HepG2 (cell line): Measurements from ENCODE around the gene SLC22A14. TPM values are rescaled to one million over a fixed set of nuclear protein-coding genes. Genes with fewer than 3 reads are reported as not detected.

Experiments used
- ATAC-seq: fragments of 200-7000 bp; cut with Tn5 transposase; 3 replicates; pipeline ENCODE4 v1.9.1; 2020; ENCODE audit warnings: mild to moderate bottlenecking, moderate library complexity
- BruUV-seq: library from RNA; stranded (reverse); fragments of 400-500 nt; replicated peaks from 2 replicates; lab custom pipeline; 2021; lab: Mats Ljungman, UMichigan
- CTCF ChIA-PET: fragments of 300-600 bp; formaldehyde crosslinking; extraction: SDS; loops from one replicate; lab custom pipeline; 2021; ENCODE audit warnings: low total read pairs, inconsistent platforms, low intra/inter-chr PET ratio; lab: Yijun Ruan, JAX
- POLR2A ChIA-PET: fragments of 350-600 bp; sonication (Branson Sonifier 250); formaldehyde crosslinking; loops from one replicate; lab custom pipeline; 2020; ENCODE audit warnings: antibody characterized with exemption, inconsistent platforms; lab: Yijun Ruan, JAX
- DNase-seq: peaks from one replicate; pipeline ENCODE4 v3.0.0-alpha.2; 2015; ENCODE audit warnings: low spot score
- FAIRE-seq: peaks from 3 replicates; lab custom pipeline; 2011; peaks lifted over from hg19 to GRCh38; lab: Jason Lieb, UNC
- H2AFZ ChIP-seq: one replicate; pipeline ENCODE4 v1.6.1; 2011; ENCODE audit warnings: low read length, inconsistent platforms
- H3K27ac ChIP-seq: fragments of 300-600 bp; 3 replicates; pipeline ENCODE4 v1.8.0; 2011; ENCODE audit warnings: mixed run types, mild to moderate bottlenecking, mixed read lengths, low read length, inconsistent platforms; ENCODE audit not compliant: insufficient read depth; ENCODE audit errors: extremely low read length
- H3K27me3 ChIP-seq, 2 experiments: fragments of 200-600 bp in 1 of 2; 2 replicates in 1 of 2; 3 replicates in 1 of 2; pipeline versions ENCODE4 v1.6.0 to v1.8.0; 2011; ENCODE audit warnings: low read length in 2 of 2, mild to moderate bottlenecking in 2 of 2, moderate library complexity in 2 of 2, inconsistent platforms in 1 of 2; ENCODE audit not compliant: insufficient read depth in 2 of 2, control insufficient read depth in 1 of 2
- H3K36me3 ChIP-seq, 2 experiments: fragments of 200-600 bp in 1 of 2; replicated peaks in 1 of 2; 2 replicates in 1 of 2; 3 replicates in 1 of 2; pipeline versions ENCODE4 v1.5.1 to v1.8.0; 2011; ENCODE audit warnings: low read length in 2 of 2, inconsistent platforms in 1 of 2; ENCODE audit not compliant: insufficient read depth in 2 of 2, control insufficient read depth in 1 of 2
- H3K4me1 ChIP-seq: 2 replicates; pipeline ENCODE4 v1.5.1; 2012; ENCODE audit warnings: low read length, inconsistent platforms; ENCODE audit not compliant: insufficient read depth
- H3K4me2 ChIP-seq: 2 replicates; pipeline ENCODE4 v1.6.0; 2011; ENCODE audit warnings: low read depth, low read length, inconsistent platforms
- H3K4me3 ChIP-seq, 3 experiments: fragments of 200-600 bp in 1 of 3; sonication (generic), shearing (Covaris generic) in 1 of 3; replicated peaks in 1 of 3; 2 replicates each; pipeline ENCODE4 v1.5.1; 2011 to 2016; ENCODE audit warnings: low read length in 3 of 3, inconsistent platforms in 2 of 3, low read depth in 2 of 3, mild to moderate bottlenecking in 2 of 3, control low read depth in 1 of 3, mixed read lengths in 1 of 3; ENCODE audit not compliant: insufficient read depth in 1 of 3
- H3K79me2 ChIP-seq: one replicate; pipeline ENCODE4 v1.6.1; 2011; ENCODE audit warnings: low read length, inconsistent platforms; ENCODE audit not compliant: insufficient read depth
- H3K9ac ChIP-seq: 2 replicates; pipeline ENCODE4 v1.6.0; 2011; ENCODE audit warnings: mild to moderate bottlenecking, low read depth, low read length, inconsistent platforms; ENCODE audit not compliant: insufficient read depth
- H3K9me3 ChIP-seq: 2 replicates; pipeline ENCODE4 v1.5.1; 2012; ENCODE audit warnings: mild to moderate bottlenecking, low read length
- H4K20me1 ChIP-seq: 2 replicates; pipeline ENCODE4 v1.6.0; 2011; ENCODE audit warnings: inconsistent platforms, mild to moderate bottlenecking, low read length, moderate library complexity; ENCODE audit not compliant: insufficient read depth
- ATF7-NPFF ChIP-seq: sonication (generic); formaldehyde crosslinking; IDR thresholded peaks from 2 replicates; pipeline ENCODE4 v1.8.1; 2023; ENCODE audit warnings: mild to moderate bottlenecking, low read depth, missing genetic modification reagents, moderate library complexity
- FOXO1 ChIP-seq: sonication (generic); formaldehyde crosslinking; IDR thresholded peaks from 2 replicates; pipeline ENCODE4 v1.4.0; 2020; ENCODE audit warnings: missing genetic modification reagents
- ZMYM3 ChIP-seq: sonication (generic); formaldehyde crosslinking; IDR thresholded peaks from 2 replicates; pipeline ENCODE4 v1.5.1; 2020; ENCODE audit warnings: mild to moderate bottlenecking, missing genetic modification reagents
- ZNF333 ChIP-seq: sonication (generic); formaldehyde crosslinking; IDR thresholded peaks from 2 replicates; pipeline ENCODE4 v1.4.0; 2020; ENCODE audit warnings: mild to moderate bottlenecking, missing genetic modification reagents, borderline replicate concordance
- ZNF430 ChIP-seq: sonication (generic); formaldehyde crosslinking; IDR thresholded peaks from 2 replicates; pipeline ENCODE4 v1.9.0; 2021; ENCODE audit warnings: mild to moderate bottlenecking, missing genetic modification reagents
- ZNF510 ChIP-seq: sonication (generic); formaldehyde crosslinking; IDR thresholded peaks from 2 replicates; pipeline ENCODE4 v1.4.0; 2020; ENCODE audit warnings: low read depth, mild to moderate bottlenecking, missing genetic modification reagents
- WGBS: methylation state at CpG from one replicate; pipeline ENCODE4 v1.1.6; 2017; ENCODE audit warnings: low lambda C conversion rate; 5-methylcytosine and 5-hydroxymethylcytosine counted together
- in situ Hi-C: cut with HindIII; loops from 2 replicates; pipeline ENCODE4 v1.10.0; 2017; ENCODE audit warnings: low pct_unique_long_range_greater_than_20kb; ENCODE audit not compliant: extremely low pct_ligation_motif_present
- intact Hi-C: fragments of 100-400 bp; cut with micrococcal nuclease; formaldehyde crosslinking; loops from one replicate; pipeline ENCODE4 v1.10.0; 2022; ENCODE audit not compliant: unreplicated experiment
- polyA plus RNA-seq, 8 experiments: library from polyadenylated mRNA; depleted of rRNA in 3 of 8; stranded (reverse) in 7 of 8; unstranded in 1 of 8; fragments of >200 nt; fragmentation: Illumina TruSeq in 4 of 8; extraction: Trizol in 4 of 8; gene quantifications; 2 replicates each; pipeline versions ENCODE4 v1.2.1 to v1.2.3, GENCODE V29; 2011 to 2016; ENCODE audit warnings: low read depth in 4 of 8, missing spikeins in 1 of 8, mixed read lengths in 1 of 8; ENCODE audit not compliant: insufficient read depth in 1 of 8
- total RNA-seq, 5 experiments: library from RNA; depleted of rRNA; stranded (reverse); fragments of >200 nt; fragmentation: Illumina TruSeq; extraction: Trizol; gene quantifications; 2 replicates each; pipeline ENCODE4 v1.2.3, GENCODE V29; 2016; ENCODE audit warnings: low read depth in 1 of 5

Gene SLC22A14
- total and polyA plus RNA-seq, 2 of the 13 experiments (the other 11 are each of a cell fraction or from before 2014, with no cell fraction given), result 0.03 TPM; not detected in 1

GRCh38 chr3:38348903-38349302 lies 66.8 kb downstream of the SLC22A14 start:
- peak overlapping the region; percentile 94 for H3K4me2 ChIP-seq
- ATAC-seq, result no peak
- intact Hi-C loops, result no loop called here
- CTCF ChIA-PET, result no interaction called here
- H3K9ac ChIP-seq, result no peak overlapping the region
- H3K27me3 ChIP-seq, result no peaks in the 10 kb centered on the region
- in situ Hi-C loops, result loop anchor here (5.0 kb wide), 1 partner anchor 133 kb away; no protein-coding TSS in a partner anchor
- no peak overlapping the region for H3K27ac ChIP-seq
- H2AFZ ChIP-seq, result no peak overlapping the region
- peak overlapping the region; percentile 11 to 100 (median 22); a peak in 4 of 6 replicates for H3K4me3 ChIP-seq
- TF ChIP-seq ZMYM3 (0 out of 2 replicates have a peak, but pooled peaks have one; percentile 57), ZNF510 (CRISPR knock-in tag) (no peak)
- H3K9me3 ChIP-seq, result no peaks in the 10 kb centered on the region
- no peak for DNase-seq
- peaks cover 11 to 39% of the 10 kb centered on the region in 2 experiments for H3K36me3 ChIP-seq
- peaks cover 50% of the 10 kb centered on the region for H3K4me1 ChIP-seq
- H3K79me2 ChIP-seq, result peaks cover 64% of the 10 kb centered on the region
- no peak for FAIRE-seq
- no TSS peak for BruUV-seq
- POLR2A ChIA-PET, result interaction anchor here (1.1 kb wide), 1 partner anchor 212 kb away, joined by 3 read pairs; the partner anchor contains the start of gene ACAA1
- 97% methylated on average over 4 of the region's 4 CpGs for WGBS
- peaks cover 24% of the 10 kb centered on the region for H4K20me1 ChIP-seq

GRCh38 chr3:38349684-38350359 lies 67.7 kb downstream of the SLC22A14 start:
- FAIRE-seq, result no peak
- intact Hi-C loops, result no loop called here
- 87% methylated on average over 8 of the region's 8 CpGs for WGBS

More at GRCh38 chr3:38349684-38350359, 67.7 kb downstream of the SLC22A14 start:
- H2AFZ ChIP-seq, result no peak overlapping the region
- TF ChIP-seq ATF7-NPFF (CRISPR knock-in tag) (no peak), ZNF333 (CRISPR knock-in tag) (no peak), FOXO1 (CRISPR knock-in tag) (no peak), ZNF430 (CRISPR knock-in tag) (no peak)
- TF ChIP-seq, all 625 proteins: peak for 0
- Histone ChIP-seq H3K27ac (no peak overlapping the region), H4K20me1 (peaks cover 24% of the 10 kb centered on the region), H3K36me3 (peaks cover 13 to 40% of the 10 kb centered on the region in 2 experiments), H3K9ac (no peak overlapping the region), H3K4me3 (peak overlapping the region in 2 of 3 experiments; percentile 28 to 32; a peak in 3 of 6 replicates), H3K79me2 (peaks cover 66% of the 10 kb centered on the region), H3K27me3 (no peaks in the 10 kb centered on the region), H3K9me3 (no peaks in the 10 kb centered on the region), H3K4me1 (peaks cover 50% of the 10 kb centered on the region), H3K4me2 (peak overlapping the region; percentile 94)
- DNase-seq, result no peak
- ChIA-PET CTCF (no interaction called here), POLR2A (no interaction called here)
- in situ Hi-C loops, result loop anchor here (5.0 kb wide), 1 partner anchor 132 kb away; no protein-coding TSS in a partner anchor
- ATAC-seq, result no peak
- BruUV-seq, result no TSS peak
